Measurements from ENCODE around the gene KCNJ6.

- TF ChIP-seq SP2 (IDR thresholded peaks at IDR 0.05; ENCODE audit: extremely low read depth, low read depth, low read length, poor library complexity, severe bottlenecking) (no peak), USF1 (CRISPR knock-in tag; IDR thresholded peaks at IDR 0.05) (no peak), CBX1 (IDR thresholded peaks at IDR 0.05; ENCODE audit: low read depth) (no peak), AFF4 (CRISPR knock-in tag; IDR thresholded peaks at IDR 0.05) (no peak), CEBPB (tag; IDR thresholded peaks at IDR 0.05) (no peak), POLR2A (conservative IDR thresholded peaks at IDR 0.05) (no peak), HIVEP1 (CRISPR knock-in tag; IDR thresholded peaks at IDR 0.05) (no peak), BDP1 (IDR thresholded peaks at IDR 0.05; ENCODE audit: insufficient read depth, insufficient read length) (no peak)
- TF ChIP-seq, protein P1, sequence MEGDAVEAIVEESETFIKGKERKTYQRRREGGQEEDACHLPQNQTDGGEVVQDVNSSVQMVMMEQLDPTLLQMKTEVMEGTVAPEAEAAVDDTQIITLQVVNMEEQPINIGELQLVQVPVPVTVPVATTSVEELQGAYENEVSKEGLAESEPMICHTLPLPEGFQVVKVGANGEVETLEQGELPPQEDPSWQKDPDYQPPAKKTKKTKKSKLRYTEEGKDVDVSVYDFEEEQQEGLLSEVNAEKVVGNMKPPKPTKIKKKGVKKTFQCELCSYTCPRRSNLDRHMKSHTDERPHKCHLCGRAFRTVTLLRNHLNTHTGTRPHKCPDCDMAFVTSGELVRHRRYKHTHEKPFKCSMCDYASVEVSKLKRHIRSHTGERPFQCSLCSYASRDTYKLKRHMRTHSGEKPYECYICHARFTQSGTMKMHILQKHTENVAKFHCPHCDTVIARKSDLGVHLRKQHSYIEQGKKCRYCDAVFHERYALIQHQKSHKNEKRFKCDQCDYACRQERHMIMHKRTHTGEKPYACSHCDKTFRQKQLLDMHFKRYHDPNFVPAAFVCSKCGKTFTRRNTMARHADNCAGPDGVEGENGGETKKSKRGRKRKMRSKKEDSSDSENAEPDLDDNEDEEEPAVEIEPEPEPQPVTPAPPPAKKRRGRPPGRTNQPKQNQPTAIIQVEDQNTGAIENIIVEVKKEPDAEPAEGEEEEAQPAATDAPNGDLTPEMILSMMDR (IDR thresholded peaks at IDR 0.05 in 2 of 3, conservative IDR thresholded peaks at IDR 0.05 in 1 of 3; ENCODE audit: insufficient read depth in 2 of 3, low read depth in 1 of 3, low read length in 3 of 3), result no peak
Observed at GRCh38 chr21:37908691-37909090, 7.6 kb downstream of the KCNJ6 start.

Measured in K562 (cell line).